Ishikawa (cell line): ENCODE measurements around the gene GIT2.

ENCODE experiments used
- CEBPB ChIP-seq: IDR thresholded peaks from 2 replicates; pipeline ENCODE4 v1.6.1; 2012
- EP300 ChIP-seq: IDR thresholded peaks from 2 replicates; pipeline ENCODE4 v1.6.1; 2012; ENCODE audit warnings: borderline replicate concordance
- NFIC ChIP-seq: IDR thresholded peaks from 2 replicates; pipeline ENCODE4 v1.6.1; 2012
- TAF1 ChIP-seq: IDR thresholded peaks from 2 replicates; pipeline ENCODE4 v1.6.1; 2012; ENCODE audit warnings: low read depth, mild to moderate bottlenecking
- YY1 ChIP-seq: IDR thresholded peaks from 2 replicates; pipeline ENCODE4 v1.6.1; 2012; ENCODE audit warnings: low read depth
- TF ChIP-seq, protein P1 (sequence below): IDR thresholded peaks from 2 replicates; pipeline ENCODE4 v1.6.1; 2012; ENCODE audit warnings: low read depth, mild to moderate bottlenecking

DNA sequence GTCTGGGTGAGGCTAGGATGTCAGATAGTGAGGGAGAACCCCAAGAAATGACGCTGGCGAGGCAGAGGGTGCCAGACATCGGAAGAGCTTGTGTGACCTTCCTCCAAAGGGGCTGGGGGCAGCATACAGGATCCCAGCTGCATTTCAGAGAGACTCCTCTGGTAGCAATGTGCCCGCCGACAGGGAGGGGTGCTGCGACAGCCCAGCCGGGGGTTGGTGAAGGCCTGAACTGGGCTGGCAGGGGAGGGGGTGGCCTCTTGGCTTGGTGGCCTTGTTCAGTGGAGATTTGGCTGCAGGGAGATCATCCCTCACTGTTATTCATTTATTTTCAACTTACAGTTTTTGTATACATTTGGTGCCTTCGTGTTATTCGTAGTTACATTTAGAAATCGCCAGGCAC, 90.9 kb downstream of the GIT2 start:
- TF ChIP-seq NFIC: no peak
- TF ChIP-seq, protein P1, sequence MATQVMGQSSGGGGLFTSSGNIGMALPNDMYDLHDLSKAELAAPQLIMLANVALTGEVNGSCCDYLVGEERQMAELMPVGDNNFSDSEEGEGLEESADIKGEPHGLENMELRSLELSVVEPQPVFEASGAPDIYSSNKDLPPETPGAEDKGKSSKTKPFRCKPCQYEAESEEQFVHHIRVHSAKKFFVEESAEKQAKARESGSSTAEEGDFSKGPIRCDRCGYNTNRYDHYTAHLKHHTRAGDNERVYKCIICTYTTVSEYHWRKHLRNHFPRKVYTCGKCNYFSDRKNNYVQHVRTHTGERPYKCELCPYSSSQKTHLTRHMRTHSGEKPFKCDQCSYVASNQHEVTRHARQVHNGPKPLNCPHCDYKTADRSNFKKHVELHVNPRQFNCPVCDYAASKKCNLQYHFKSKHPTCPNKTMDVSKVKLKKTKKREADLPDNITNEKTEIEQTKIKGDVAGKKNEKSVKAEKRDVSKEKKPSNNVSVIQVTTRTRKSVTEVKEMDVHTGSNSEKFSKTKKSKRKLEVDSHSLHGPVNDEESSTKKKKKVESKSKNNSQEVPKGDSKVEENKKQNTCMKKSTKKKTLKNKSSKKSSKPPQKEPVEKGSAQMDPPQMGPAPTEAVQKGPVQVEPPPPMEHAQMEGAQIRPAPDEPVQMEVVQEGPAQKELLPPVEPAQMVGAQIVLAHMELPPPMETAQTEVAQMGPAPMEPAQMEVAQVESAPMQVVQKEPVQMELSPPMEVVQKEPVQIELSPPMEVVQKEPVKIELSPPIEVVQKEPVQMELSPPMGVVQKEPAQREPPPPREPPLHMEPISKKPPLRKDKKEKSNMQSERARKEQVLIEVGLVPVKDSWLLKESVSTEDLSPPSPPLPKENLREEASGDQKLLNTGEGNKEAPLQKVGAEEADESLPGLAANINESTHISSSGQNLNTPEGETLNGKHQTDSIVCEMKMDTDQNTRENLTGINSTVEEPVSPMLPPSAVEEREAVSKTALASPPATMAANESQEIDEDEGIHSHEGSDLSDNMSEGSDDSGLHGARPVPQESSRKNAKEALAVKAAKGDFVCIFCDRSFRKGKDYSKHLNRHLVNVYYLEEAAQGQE: no peak
- TF ChIP-seq EP300: no peak
- no peak for TF ChIP-seq CEBPB
- no peak for TF ChIP-seq TAF1
- TF ChIP-seq YY1: no peak
